ENCODE data around the gene PLEKHG3.

PLEKHG3 gene

DNA sequence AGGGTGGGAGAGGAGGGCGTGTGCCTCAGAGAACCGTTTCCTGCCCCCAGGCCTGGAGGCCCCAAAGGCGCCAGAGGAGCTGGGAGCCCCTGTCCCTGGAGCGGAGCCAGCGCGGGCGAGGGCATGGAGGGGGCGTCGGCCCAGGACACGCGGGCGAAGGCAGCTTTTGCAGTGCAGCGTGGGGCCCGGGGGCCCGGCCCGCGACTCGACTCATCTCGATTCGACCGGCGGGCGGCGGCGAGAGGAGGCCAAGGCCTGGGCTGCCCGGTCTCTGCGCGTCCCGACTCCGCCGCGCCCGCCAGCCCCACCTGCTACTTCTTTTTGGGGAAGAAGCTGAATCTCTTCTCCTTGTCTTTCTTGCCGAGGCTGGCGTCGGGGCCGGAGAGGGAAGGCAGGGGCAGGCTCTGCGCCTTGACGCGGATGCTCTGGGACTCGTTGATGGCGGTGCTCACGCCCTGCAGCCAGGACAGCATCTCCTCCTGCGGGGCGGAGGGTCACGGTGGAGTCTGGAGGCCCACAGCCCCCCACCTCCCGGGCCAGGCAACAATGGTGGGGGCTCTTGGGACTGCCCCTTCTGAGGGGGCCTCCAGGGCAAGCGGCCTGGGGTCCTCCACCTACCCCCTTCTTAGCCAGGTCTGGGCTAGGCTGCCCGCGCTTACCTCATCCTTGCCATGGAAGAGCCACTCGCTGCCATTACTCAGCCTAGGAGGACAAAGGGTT lies 44.9 kb downstream of the PLEKHG3 start:
- no peak for DNase-seq

DNA sequence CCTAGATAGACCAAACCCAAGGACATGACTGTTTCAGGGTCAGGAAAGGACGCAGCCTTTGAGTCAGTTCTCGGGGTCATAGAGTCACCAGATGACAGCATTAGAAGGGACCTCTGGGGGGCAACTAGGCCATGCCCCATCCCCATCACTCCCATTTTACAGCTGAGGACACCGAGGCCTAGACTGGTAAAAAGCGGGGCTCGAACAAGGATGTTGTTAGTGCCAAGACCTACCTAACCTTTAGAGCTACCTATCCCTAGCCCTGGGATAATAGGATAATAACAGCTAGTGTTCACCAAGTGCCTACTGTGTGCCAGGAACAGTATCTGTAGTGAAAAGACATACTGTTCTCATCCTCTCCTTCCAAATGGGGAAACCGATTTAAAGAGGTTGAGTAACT lies 48.7 kb downstream of the PLEKHG3 start:
- no peak for DNase-seq

DNA sequence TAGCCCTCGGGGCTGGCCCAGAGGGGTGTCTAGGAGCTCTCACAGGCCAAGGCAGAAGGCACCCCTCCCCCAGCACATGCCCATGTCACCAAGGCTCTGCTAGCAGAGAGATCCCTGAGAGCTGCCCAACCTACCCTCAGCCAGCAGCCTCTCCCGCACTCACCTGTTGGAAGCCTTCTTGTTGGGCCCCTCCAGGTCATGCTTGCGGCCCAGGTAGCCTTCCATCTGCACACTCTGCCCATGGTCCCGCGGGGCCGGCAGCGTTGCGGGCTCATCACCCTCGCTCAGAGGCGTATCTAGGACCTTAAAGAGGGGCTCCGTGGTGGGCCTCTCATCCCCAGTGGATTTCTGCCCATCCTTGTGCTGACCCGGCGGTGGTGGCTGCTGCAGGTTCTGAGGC lies 49.1 kb downstream of the PLEKHG3 start:
- peak; percentile 16 for DNase-seq

DNA sequence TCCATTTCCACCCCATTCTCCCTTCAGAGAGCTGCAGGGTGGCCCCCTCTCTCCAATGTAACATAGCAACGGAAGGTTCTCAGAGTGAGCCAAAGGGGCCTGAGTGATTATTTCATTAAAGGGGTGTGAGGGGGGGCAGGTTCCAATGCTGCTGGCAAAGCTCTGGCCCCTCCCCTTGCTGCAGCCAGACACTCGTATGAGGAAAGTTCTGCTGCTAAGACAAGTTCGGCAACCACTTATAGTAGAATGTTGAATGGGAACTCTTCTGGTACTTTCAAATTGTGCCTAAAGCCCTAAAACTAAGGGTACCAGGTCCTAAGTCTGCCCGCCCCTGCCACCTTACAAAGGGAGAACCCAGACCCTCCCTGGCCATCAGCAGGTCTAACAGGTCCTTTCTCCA lies 49.8 kb downstream of the PLEKHG3 start:
- DNase-seq = no peak

DNA sequence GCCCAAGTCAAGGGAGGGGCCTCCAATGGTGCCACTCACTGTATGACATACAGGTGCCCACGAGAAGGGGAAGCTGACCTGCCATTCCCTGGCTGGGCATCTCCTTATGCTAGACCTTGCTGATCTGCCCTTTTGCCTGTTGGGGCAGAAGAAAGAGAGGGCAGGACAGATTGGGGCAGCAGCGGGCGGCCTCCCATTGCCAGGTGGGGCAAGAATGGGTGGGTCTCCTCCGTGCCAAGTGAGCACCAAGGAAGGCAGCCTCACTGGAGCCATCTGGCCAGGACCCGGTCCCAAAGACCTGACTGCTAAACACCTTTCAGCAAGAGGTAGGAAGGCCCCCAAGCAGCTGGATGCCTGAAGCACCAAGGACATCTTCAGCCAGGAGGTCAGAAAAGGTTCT lies 50.5 kb downstream of the PLEKHG3 start:
- DNase-seq = no peak

DNA sequence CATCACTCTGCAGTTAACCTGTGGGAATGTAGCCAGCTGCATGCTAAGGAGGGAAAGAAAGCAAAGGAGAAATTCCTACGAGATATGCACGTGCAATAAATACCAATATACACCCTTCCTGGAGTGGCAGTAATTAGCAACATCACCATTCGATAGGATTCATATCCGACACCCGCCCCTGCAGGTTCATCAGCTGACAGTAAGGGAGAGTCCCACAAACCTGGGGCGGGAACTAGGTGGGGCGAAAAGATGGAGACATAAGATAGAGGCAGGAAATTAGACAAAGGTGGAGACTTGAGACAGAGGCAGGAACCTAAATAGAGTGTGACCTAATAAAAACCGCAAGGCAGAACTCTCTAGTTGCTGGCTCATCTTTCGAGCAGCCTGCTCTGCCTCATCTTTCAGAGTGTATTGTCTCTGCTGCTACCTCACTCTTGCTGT lies 51.6 kb downstream of the PLEKHG3 start:
- DNase-seq = peak; percentile 25

DNA sequence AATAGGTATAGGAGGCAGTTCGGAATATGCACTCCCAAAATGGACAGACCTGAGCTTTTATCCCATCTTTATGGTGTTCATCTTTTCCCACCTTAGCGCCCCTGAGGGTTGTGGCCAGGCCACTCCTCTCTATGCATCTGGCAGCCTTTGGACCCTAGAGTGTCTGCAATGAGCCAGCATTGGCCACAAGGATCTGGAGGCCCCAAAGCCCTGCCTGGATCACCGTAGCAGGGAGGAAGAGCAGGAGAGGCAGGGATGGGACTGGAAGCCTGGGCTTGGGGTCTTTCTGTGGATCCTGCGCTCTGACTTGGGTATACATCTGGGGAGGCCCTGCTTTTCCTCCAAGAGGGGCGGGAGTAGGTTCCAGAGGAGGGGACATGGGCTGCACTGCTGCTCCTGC lies 52.5 kb downstream of the PLEKHG3 start:
- DNase-seq = no peak

DNA sequence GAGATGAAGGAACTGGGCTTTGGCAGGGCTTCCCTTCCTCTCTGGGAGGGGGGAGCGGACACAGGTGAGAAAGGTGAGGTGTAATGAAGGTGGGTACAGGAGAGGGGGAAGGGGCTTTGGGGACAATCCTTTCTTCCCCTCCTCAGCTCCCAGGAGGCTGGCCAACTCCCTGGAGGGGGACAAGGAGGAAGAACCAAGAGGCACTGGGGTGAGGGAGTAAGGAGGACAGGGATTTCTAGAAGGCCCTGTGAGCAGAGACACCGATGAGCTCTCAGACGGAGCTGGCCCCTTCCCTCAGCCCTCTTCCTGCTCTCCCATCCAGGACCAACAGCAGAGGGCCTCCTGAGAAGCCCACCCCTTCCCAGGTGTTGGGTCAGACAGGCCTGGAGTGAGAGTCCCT lies 53.4 kb downstream of the PLEKHG3 start:
- no peak for DNase-seq

DNA sequence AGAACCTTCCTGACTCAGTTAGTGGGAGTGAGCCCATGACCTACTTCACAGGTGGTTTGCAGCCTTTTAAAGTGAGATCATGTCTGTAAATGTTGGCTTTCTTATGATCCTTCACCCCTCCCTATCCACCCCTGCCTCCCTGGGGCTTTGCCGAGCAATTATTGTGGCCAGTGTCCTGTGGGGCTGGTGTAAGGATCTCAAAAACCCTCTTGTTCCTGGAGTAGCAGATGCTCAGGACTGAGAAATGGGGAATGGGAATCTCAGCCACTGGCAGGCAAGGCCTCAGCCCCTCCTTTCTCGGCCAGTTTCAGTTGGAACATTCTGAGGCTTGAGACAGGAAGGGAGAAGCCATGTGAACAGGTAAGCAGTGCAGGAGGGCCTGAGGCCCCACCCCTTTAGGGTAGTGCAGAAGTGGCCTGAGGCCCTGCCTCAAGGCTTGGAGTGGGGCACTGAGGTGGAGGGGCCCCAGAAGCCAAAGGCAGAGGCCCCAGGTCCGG lies 53.8 kb downstream of the PLEKHG3 start:
- peak; percentile 27 for DNase-seq

DNA sequence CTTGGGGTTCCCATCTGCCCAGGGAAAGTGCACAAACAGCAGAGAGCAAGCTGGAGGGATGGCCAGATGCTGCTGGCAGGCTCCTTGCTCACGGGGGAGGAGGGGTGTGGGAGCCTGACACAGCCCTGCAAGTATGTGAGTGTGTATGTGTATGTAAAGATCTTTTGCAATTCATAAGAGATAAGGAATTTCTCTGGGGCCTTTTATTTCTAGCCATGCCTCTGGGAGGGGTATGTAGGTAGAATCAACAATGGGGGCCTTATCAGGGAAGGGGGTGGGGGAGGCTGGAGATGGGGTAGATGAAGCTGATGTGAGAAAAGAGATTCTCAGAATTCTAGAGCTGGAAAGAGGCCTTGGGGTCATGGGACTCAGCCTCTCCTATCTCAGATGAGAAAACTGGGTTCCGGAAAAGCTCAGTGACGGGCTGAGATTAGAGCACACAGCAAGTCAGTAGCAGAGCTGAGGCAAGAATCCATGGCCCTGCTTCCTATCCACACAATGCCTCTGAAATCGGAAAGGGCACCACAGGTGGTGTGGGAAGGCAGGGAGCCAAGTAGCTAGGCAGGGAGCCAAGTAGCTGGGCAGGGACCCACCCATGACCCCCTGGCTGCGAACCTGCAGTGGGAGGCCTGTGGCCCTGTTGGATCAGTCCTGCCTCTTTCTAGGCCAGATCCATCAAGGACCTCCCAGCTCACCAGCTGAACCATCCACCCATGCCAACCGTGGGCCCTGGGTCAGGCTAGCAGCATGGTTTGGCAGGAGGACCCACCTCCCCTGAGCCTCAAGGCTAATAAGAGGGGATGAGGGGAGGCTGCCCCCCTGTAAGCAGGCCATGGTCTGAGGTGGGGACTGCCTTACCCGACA lies 54.7 kb downstream of the PLEKHG3 start:
- DNase-seq = no peak

DNA sequence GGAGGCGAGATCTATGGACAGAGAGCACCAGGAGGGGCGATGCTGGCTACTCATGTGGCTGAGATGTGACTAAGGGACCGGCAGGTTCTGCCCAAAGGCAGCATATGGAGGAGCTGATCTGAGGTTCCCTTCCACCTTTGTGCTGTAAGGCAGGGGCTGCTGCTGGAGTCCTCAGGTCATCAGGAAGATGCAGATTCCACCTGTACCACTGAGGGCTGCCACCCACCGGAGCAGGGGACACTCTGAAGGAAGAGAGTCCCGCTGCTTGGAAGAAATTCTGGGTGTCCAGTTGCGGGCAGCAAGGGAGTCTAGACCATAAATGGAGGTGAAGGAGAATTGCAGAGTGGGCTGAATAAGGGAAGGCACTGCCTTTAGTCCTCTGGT lies 55.3 kb downstream of the PLEKHG3 start:
- no peak for DNase-seq

DNA sequence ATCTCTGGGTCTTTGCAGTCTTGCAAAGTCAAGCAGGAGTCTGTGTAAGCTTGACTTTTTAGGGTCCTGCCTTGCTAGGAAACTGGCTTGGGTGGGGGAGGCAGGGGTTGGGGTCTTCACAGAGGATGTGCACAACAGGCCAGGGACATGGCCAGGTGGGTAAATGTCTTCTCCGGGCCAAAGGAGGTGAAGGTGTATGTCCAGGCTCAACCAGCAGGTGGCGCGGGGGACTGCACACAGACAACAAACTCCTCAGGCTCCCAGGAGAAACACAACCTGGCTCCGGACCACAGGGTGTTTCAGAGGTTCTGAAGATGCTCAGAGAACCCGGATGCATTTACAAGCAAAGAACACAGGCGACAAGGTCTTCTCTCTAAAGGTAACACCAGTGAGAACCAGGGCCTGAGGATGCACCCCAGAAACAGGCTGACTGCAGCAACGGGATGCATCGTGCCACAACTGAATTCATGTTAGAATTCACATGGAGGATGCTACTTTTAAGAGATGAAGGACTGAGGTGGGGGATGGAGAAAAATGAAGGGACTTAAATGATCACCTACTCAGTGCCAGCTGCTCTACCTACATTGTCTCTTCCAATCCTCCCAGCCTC lies 56.0 kb downstream of the PLEKHG3 start:
- peak; percentile 69 for DNase-seq

DNA sequence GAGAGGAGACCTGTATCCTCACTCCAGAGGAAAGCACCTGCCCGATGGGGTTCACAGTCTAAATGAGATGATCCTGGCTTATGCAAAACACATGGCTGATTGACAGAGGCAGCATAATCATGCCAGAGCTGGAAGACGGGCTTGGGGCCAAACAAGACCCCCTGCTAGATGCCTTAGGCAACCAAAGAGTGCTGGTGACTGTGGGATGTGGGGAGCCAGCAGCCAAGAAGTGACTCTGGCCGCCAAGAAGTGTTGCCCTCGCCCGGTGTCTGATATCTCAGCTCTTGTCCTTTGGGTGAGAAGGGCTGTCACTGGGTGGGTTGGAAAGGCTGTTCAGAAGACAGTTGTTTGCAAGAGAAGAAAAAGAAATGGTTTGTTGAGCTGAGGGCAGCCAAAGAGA lies 56.7 kb downstream of the PLEKHG3 start:
- DNase-seq = no peak

DNA sequence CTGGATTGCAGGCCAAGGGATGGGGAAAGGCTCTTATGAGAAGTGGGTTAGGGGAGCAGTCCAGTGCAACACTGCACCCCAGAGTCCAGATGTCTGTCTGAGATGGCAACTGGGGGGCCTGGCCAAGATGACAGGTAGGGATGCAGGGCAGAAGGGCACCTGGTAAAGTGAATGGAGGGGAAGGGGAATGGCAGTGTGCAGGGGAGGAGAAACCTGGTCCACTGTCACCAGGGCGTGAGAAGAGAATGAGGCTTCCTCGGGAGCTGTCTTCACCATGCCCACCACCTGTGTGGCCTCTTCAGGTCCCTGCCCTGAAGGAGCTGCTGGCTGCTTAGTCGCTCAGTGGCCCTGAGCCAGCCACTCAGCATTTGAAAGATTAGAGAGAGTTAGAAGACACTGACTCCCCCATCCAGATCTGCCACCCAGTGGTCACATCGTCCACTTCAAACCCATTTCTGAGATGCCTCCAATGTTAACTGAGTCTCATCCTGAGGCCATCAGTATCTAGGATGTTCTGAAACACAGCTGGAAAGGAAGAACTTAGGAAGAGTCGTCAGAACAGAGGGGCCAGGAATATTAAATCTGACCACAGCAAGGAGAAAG lies 57.3 kb downstream of the PLEKHG3 start:
- peak; percentile 73 for DNase-seq

DNA sequence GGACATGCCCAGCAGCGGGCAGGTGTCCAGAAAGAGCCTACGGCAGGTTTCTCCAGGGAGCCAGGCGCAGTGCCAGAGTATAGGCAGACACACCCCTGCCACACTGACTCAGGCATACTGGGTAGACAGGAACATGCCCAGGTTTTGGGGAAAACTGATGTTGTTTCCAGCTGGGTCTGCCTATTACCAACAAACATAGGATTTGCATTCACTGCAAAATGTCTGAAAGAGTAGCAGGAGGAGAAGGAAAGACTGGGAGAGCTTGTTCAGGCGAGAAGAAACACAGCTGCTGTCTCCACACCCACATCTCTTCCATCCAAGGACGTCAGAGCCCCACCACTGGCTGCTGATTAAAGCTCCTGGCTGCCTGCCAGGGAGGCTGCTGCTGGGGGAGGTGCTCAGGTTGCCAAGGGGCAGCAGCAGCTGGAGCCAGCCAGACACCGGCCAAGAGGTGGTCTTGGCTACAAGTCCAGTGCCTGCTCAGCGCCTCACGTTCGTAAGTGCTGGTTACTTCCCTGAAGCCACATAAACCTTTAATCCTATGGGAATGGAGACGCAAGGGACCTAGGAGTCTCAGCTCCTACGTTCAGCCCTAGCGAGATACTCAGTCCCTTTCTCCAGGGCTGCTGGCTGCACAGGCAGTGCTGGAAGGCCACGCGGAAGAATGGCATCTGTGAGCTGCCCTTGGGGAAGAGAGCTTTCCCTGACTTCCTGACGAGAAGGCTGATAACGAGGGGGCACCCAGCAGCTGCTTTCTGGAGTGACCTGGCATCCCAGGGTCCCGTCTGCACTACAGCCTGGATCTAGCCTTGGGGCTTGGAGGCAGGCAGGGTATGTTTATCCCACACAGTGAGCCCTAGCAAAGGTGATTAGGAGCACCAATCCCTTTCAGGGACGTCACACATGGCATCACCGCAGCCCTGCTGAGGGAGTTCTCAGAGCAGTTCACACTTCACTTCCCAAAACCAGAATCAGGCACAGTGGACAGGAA lies 58.1 kb downstream of the PLEKHG3 start:
- DNase-seq = peak; percentile 86

DNA sequence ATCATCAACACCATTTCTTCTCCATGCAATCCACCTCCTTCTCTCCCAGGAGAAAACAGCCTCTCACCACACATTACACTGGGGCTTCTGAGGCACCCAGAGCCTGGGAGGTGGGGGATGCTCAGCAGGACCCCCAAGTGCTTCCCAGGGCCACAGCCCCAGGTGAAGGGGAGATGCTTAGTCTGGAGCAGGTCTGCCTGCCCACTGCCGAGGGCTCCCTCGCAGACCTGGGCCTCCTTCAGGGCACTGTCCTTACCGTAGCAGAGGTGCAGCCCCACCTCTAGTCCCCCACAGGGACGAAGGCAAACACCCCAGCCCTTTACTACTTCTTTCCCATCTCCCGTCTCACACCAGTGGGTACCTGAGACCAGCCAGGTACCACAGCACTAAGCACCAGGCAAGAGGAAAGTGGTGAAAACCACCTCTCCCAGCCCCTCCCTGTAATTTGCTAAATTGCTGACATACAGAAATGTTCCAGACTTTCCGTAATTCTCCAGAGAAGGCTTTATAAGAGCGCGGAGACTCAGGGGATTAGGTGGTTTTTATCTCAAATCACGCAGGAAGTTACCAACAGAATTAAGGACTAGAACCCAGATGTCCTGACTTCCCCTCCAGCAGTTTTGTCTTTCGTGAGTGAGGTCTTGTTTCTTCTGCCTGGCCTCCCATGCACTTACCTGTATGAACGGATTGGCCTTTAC lies 59.0 kb downstream of the PLEKHG3 start:
- DNase-seq = no peak

DNA sequence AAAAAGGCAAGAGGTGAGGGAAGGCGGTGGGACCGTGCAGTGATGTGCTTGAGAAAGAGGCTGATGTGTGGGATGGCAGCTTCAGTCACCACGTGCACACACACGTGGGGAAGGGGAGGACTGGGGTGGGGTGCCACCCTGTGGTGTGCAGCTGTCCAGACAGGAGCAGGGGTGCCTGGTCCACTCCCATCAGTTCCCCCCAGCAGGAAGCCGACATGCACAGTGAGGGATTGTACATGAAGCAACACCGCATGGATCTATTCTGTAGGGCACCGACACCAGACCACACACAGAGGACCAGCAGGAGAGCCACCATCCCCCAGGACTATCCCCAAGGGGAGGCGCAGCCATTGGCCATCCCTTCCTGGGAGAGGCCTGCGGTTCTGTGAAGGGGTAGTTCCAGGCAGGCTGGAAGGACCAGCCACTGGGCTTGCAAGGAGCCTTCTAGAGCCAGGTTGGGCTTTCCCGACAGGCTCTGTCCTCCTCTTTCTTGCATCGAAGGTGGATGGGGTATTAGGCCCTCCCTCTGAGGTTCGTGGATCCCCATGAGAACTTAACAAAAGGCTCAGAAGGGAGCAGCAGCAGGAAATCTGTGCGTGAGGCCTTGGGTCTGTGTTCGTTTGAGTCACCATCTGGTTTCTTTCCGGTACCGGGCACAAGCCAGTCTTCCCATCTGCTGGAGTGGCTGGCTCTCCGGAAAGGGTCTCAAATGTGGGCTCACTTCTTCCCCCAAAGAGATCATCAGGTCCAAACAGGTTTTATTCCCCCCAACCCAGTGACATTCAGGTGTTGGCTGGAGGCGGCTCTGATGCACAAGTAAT lies 59.8 kb downstream of the PLEKHG3 start:
- DNase-seq = no peak

DNA sequence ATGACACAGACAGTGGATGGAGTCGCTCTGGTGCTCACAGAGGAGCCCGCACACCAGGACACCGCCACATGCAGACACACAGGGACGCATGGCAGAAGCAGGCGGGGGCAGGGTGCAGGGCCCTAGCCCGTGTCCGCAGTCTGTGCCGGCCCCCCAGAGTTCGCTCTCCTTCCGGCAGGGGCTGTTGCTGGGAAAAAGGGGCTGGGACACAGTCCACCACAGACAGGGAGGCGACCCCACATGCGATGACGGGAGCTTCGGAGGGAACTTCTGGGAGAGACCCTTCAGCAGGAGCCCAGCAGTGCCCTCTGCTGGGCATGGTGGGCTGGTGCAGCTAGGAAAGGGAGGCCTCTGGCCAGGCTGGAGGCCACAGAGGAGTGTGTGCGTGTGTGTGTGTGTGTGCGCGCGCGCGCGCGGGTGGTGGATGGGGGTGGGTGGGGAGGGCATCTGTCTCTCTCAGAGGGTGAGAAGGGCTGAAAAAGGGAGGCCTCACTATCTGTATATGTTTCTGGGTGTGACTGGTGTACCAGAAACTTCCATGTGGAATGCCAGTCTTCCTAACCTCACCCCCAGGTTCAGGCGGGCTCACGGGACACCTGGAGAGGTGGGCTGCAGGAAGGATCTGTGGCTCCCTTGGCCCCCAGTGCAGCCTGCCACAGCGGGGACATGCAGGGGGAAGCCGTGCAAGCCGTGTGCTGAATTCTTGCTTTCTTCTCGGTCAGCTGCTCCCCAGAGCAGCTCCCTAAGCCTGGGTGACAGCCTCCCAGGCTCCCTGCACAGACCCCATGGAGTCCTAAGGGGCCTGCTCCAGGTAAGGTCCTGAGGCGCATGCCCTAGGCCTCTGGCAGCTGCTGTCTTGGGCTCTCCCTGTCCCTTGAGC lies 60.7 kb downstream of the PLEKHG3 start:
- DNase-seq = peak; percentile 77

DNA sequence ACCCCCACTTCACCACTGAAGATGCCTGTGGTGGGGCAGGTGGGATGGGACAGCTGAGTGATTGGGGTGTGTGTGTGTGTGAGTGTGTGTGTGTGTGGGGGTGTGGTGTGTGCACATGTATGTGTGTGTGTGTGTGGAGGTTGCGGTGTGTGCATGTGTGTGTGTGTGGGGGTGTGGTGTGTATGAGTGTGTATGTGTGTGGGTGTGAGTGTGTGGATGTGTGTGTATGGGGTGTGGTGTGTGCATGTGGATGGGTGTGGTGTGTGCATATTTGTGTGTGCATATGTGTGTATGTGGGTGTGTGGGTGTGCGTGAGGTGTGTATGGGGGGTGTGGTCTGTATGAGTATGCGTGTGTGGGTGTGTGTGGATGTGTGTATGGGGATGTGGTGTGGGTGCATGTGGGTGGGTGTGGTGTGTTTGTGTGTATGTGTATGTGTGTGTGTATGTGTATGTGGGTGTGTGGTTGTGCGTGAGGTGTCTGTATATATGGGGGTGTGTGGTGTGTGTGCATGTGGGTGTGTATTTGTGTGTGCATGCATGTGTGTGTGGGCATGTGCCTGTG lies 61.6 kb downstream of the PLEKHG3 start:
- no peak for DNase-seq
